Caco-2 (cell line): ENCODE results near the gene CDCP2. TPM values are rescaled to one million over a fixed set of nuclear protein-coding genes. Genes with fewer than 3 reads are reported as not detected.

Source experiments
- BruUV-seq: library from RNA; stranded (reverse); fragments of 400-500 nt; replicated peaks from 2 replicates; lab custom pipeline; 2021; lab: Mats Ljungman, UMichigan
- CTCF ChIA-PET: fragments of 300-600 bp; sonication (Branson Sonifier 250); formaldehyde crosslinking; loops from one replicate; lab custom pipeline; 2022; ENCODE audit warnings: antibody characterized with exemption; lab: Charles Lee
- POLR2A ChIA-PET: fragments of 300-600 bp; sonication (Branson Sonifier 250); formaldehyde crosslinking; loops from one replicate; lab custom pipeline; 2022; ENCODE audit warnings: antibody characterized with exemption; lab: Charles Lee
- DNase-seq, 2 experiments: peaks; one replicate each; pipeline versions ENCODE4 v3.0.0 to v3.0.0-alpha.2; 2020 to 2022
- H3K27me3 ChIP-seq: replicated peaks from 2 replicates; pipeline ENCODE4 v1.6.0; 2011; ENCODE audit warnings: low read length; ENCODE audit not compliant: control insufficient read depth, insufficient read depth
- H3K36me3 ChIP-seq: 2 replicates; pipeline ENCODE4 v1.5.1; 2011; ENCODE audit warnings: low read length; ENCODE audit not compliant: control insufficient read depth, insufficient read depth
- H3K4me1 ChIP-seq: fragments of 250-450 bp; sonication (Bioruptor Pico); 2 replicates; pipeline ENCODE4 v1.5.1; 2020; ENCODE audit warnings: mild to moderate bottlenecking
- H3K4me3 ChIP-seq: 2 replicates; pipeline ENCODE4 v1.5.1; 2011; ENCODE audit warnings: low read depth, mild to moderate bottlenecking, control low read depth, low read length
- H3K9me3 ChIP-seq: fragments of 250-450 bp; sonication (Bioruptor Pico); 2 replicates; pipeline ENCODE4 v1.5.1; 2020; ENCODE audit warnings: mild to moderate bottlenecking, moderate library complexity
- H3K27ac Mint-ChIP-seq: one replicate; pipeline ENCODE4 v1.8.0; 2022; ENCODE audit warnings: mixed read lengths; ENCODE audit not compliant: unreplicated experiment
- H3K27me3 Mint-ChIP-seq: one replicate; pipeline ENCODE4 v1.8.0; 2022; ENCODE audit warnings: mixed read lengths; ENCODE audit not compliant: insufficient read depth, unreplicated experiment
- H3K36me3 Mint-ChIP-seq: one replicate; pipeline ENCODE4 v1.8.0; 2022; ENCODE audit warnings: mild to moderate bottlenecking, mixed read lengths; ENCODE audit not compliant: insufficient read depth, unreplicated experiment
- H3K4me1 Mint-ChIP-seq: one replicate; pipeline ENCODE4 v1.8.0; 2022; ENCODE audit warnings: low read depth, mixed read lengths; ENCODE audit not compliant: unreplicated experiment
- H3K4me3 Mint-ChIP-seq: one replicate; pipeline ENCODE4 v1.8.0; 2022; ENCODE audit warnings: mild to moderate bottlenecking, moderate library complexity, mixed read lengths; ENCODE audit not compliant: unreplicated experiment
- H3K9me3 Mint-ChIP-seq: one replicate; pipeline ENCODE4 v1.8.0; 2022; ENCODE audit warnings: mixed read lengths; ENCODE audit not compliant: unreplicated experiment
- intact Hi-C: fragments of 100-400 bp; cut with micrococcal nuclease; formaldehyde crosslinking; loops from one replicate; pipeline ENCODE4 v1.10.0; 2022; ENCODE audit not compliant: unreplicated experiment
- total RNA-seq: library from RNA; stranded (reverse); gene quantifications from 2 replicates; pipeline ENCODE4 v1.2.3, GENCODE V29; 2022
- TF ChIP-seq, protein P1 (sequence below), 2 experiments: fragments of 200-600 bp in 1 of 2; IDR thresholded peaks; 1 replicate in 1 of 2; 2 replicates in 1 of 2; pipeline versions ENCODE4 v1.5.1 to v1.8.0; 2011 to 2022; ENCODE audit warnings: antibody characterized with exemption in 1 of 2, control low read depth in 1 of 2, inconsistent platforms in 1 of 2, low read depth in 1 of 2, low read length in 1 of 2, mild to moderate bottlenecking in 1 of 2, moderate library complexity in 1 of 2; ENCODE audit not compliant: insufficient read depth in 1 of 2, severe bottlenecking in 1 of 2, unreplicated experiment in 1 of 2

The CDCP2 gene
- total RNA-seq, 1 experiment from 2014 or later = not detected

DNA sequence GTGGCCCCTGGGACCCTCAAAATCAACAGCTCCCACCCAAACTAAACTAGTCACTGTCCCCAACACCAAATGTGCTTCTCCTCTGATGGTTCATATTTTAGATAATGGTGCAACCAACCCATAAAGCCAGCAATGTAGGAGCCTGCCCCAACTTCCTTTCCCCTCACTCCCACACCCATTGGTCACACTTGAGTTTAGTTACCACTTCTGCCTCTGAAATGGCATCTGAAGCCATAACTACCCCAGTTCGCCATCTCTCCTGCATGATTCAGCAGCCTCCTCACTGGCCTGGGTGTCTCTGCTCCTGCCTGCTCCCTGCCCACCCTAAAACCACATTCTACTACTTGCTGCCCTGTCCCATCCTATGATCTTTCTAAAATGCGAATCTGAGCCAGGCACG lies 3.4 kb upstream of the CDCP2 start:
- BruUV-seq = no TSS peak
- Mint-ChIP-seq H3K9me3 (no peaks in the 10 kb centered on the region), H3K4me1 (peaks cover 8% of the 10 kb centered on the region), H3K36me3 (no peaks in the 10 kb centered on the region), H3K4me3 (no peak overlapping the region), H3K27me3 (no peaks in the 10 kb centered on the region), H3K27ac (no peak overlapping the region)
- TF ChIP-seq, protein P1, sequence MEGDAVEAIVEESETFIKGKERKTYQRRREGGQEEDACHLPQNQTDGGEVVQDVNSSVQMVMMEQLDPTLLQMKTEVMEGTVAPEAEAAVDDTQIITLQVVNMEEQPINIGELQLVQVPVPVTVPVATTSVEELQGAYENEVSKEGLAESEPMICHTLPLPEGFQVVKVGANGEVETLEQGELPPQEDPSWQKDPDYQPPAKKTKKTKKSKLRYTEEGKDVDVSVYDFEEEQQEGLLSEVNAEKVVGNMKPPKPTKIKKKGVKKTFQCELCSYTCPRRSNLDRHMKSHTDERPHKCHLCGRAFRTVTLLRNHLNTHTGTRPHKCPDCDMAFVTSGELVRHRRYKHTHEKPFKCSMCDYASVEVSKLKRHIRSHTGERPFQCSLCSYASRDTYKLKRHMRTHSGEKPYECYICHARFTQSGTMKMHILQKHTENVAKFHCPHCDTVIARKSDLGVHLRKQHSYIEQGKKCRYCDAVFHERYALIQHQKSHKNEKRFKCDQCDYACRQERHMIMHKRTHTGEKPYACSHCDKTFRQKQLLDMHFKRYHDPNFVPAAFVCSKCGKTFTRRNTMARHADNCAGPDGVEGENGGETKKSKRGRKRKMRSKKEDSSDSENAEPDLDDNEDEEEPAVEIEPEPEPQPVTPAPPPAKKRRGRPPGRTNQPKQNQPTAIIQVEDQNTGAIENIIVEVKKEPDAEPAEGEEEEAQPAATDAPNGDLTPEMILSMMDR (IDR thresholded peaks at IDR 0.05; ENCODE audit: insufficient read depth in 1 of 2, low read depth in 1 of 2, low read length in 1 of 2, severe bottlenecking in 1 of 2, unreplicated experiment in 1 of 2) = no peak
- Histone ChIP-seq H3K27me3 (no peaks in the 10 kb centered on the region), H3K36me3 (no peaks in the 10 kb centered on the region), H3K9me3 (no peaks in the 10 kb centered on the region), H3K4me3 (no peak overlapping the region), H3K4me1 (peaks cover 6% of the 10 kb centered on the region; the same call in 1 of the 2 replicates)
- no peak for DNase-seq
- CTCF ChIA-PET = no interaction called here
- POLR2A ChIA-PET = no interaction called here
- intact Hi-C loops = no loop called here

DNA sequence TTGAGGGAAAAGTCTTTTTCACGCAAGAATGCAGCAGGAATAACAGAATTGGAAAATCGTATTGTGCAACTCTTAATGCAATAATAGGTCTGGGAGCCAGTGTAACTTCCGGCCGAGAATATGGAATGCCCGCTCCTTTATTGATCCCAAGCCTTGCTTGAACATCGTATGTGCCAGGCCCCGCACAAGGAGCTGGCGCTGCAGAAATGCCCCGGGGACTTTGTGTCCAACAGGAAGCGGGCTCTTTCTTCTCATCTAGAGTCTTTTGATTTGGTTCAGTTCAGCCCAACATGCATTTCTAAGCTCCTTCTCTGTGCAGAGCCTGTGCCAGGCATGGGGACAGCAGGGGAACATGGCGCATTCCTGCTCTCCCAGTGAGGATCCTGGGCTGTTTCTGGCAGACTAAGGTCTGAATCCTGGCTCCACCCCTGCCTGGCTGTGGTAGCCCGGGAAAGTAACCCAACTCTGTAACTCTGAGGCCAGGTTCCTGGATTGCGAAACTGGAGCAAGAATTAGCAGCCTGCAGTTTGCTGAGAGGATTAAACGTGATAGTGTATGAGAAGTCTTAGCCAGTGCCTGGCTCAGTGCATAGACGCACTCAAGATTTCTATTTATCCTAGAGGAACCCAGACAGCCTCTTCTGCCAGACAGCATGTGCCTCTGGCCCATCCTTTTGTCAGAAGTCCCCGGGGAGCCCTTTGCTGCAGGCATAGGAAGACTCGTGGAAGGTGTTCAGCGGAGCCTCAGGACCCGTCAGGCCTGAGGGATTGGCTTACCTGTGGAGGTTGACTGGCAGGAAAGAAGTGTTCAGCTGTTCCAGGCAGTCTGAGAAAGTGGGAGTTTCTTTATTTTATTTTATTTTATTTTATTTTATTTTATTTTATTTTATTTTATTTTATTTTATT lies 987 bp upstream of the CDCP2 start:
- Histone ChIP-seq H3K27me3 (no peaks in the 10 kb centered on the region), H3K4me3 (no peak overlapping the region), H3K4me1 (peaks cover 6% of the 10 kb centered on the region; the same call in 1 of the 2 replicates), H3K36me3 (no peaks in the 10 kb centered on the region), H3K9me3 (no peaks in the 10 kb centered on the region)
- H3K4me1 Mint-ChIP-seq = peaks cover 8% of the 10 kb centered on the region
- H3K27ac Mint-ChIP-seq = no peak overlapping the region
- no peaks in the 10 kb centered on the region for H3K36me3 Mint-ChIP-seq
- POLR2A ChIA-PET = no interaction called here
- intact Hi-C loops = no loop called here
- DNase-seq = peak; percentile 50 to 62
- H3K4me3 Mint-ChIP-seq = no peak overlapping the region
- CTCF ChIA-PET = interaction anchor here (0.5 kb wide), 1 partner anchor 205 kb away, joined by 4 read pairs; no protein-coding TSS in a partner anchor
- H3K27me3 Mint-ChIP-seq = no peaks in the 10 kb centered on the region
- no peaks in the 10 kb centered on the region for H3K9me3 Mint-ChIP-seq
- BruUV-seq = no TSS peak
- TF ChIP-seq, protein P1 (IDR thresholded peaks at IDR 0.05; ENCODE audit: insufficient read depth in 1 of 2, low read depth in 1 of 2, low read length in 1 of 2, severe bottlenecking in 1 of 2, unreplicated experiment in 1 of 2) = no peak

DNA sequence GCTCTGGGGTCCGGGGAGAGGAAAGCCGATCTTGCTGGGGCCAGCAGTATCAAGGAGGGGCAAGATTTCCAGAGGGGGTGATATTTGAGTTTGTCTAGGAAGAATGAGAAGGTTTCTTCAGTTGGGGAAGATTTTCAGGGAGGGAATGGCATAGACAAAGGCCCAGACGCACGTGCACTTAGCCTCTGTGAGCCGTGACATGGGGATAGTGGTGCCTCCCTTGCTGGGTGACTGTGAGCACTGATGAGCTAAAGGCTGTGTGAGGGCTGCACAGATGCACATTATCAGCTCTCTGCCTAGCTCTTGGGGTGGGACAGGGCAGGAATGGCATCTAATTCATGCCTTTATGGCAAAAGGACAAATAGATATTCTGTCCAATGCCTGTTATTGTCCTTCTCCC lies 1.8 kb downstream of the CDCP2 start:
- H3K36me3 Mint-ChIP-seq = no peaks in the 10 kb centered on the region
- no peaks in the 10 kb centered on the region for H3K27me3 Mint-ChIP-seq
- no peaks in the 10 kb centered on the region for H3K27me3 ChIP-seq
- H3K4me3 Mint-ChIP-seq = no peak overlapping the region
- H3K4me3 ChIP-seq = no peak overlapping the region
- no peak overlapping the region for H3K27ac Mint-ChIP-seq
- H3K4me1 Mint-ChIP-seq = peaks cover 8% of the 10 kb centered on the region
- H3K9me3 Mint-ChIP-seq = no peaks in the 10 kb centered on the region
- TF ChIP-seq, protein P1 (IDR thresholded peaks at IDR 0.05; ENCODE audit: insufficient read depth in 1 of 2, low read depth in 1 of 2, low read length in 1 of 2, severe bottlenecking in 1 of 2, unreplicated experiment in 1 of 2) = no peak
- CTCF ChIA-PET = no interaction called here
- peaks cover 6% of the 10 kb centered on the region; the same call in 1 of the 2 replicates for H3K4me1 ChIP-seq
- H3K9me3 ChIP-seq = no peaks in the 10 kb centered on the region
- intact Hi-C loops = no loop called here
- POLR2A ChIA-PET = no interaction called here
- no TSS peak for BruUV-seq
- DNase-seq = no peak
- no peaks in the 10 kb centered on the region for H3K36me3 ChIP-seq
